Adrenal gland (tissue), 5 donors: ENCODE measurements around the gene KLHL12.
"Not testable (repeated sequence)": the region's sequence is repeated elsewhere in the genome, so short reads cannot be mapped to it uniquely, and the experiment has no call there.

Source experiments
- POLR2A ChIP-seq, 2 donors: fragments of 450-650 bp; IDR thresholded peaks; one replicate each; pipeline ENCODE4 v1.6.1; 2017; ENCODE audit warnings: antibody characterized with exemption in 2 of 2, mild to moderate bottlenecking in 2 of 2, moderate library complexity in 1 of 2
- TF ChIP-seq, protein P1 (sequence below), 6 experiments: fragments of 450-650 bp in 4 of 6; fragments of 200-600 bp in 2 of 6; sonication (generic) in 1 of 6; IDR thresholded peaks; 1 replicate in 5 of 6; 2 replicates in 1 of 6; pipeline versions ENCODE4 v1.5.1 to v1.8.0; 2016 to 2021; ENCODE audit warnings: antibody characterized with exemption in 6 of 6, mild to moderate bottlenecking in 2 of 6, moderate library complexity in 1 of 6
- donor health status: DM: no; HTN: no; CAD: no.

DNA sequence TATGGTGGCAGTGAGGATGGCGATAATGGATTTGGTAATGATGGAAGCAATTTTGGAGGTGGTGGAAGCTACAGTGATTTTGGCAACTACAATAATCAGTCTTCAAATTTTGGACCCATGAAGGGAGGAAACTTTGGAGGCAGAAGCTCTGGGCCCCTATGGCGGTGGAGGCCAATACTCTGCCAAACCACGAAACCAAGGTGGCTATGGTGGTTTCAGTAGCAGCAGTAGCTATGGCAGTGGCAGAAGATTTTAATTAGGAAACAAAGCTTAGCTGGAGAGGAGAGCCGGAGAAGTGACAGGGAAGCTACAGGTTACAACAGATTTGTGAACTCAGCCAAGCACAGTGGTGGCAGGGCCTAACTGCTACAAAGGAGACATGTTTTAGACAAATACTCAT lies 14.6 kb downstream of the KLHL12 start:
- TF ChIP-seq, protein P1, sequence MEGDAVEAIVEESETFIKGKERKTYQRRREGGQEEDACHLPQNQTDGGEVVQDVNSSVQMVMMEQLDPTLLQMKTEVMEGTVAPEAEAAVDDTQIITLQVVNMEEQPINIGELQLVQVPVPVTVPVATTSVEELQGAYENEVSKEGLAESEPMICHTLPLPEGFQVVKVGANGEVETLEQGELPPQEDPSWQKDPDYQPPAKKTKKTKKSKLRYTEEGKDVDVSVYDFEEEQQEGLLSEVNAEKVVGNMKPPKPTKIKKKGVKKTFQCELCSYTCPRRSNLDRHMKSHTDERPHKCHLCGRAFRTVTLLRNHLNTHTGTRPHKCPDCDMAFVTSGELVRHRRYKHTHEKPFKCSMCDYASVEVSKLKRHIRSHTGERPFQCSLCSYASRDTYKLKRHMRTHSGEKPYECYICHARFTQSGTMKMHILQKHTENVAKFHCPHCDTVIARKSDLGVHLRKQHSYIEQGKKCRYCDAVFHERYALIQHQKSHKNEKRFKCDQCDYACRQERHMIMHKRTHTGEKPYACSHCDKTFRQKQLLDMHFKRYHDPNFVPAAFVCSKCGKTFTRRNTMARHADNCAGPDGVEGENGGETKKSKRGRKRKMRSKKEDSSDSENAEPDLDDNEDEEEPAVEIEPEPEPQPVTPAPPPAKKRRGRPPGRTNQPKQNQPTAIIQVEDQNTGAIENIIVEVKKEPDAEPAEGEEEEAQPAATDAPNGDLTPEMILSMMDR (IDR thresholded peaks at IDR 0.05) = not testable (repeated sequence)
- not testable (repeated sequence) for TF ChIP-seq POLR2A (IDR thresholded peaks at IDR 0.05)
